Measurements from ENCODE around the gene EFCAB14. TPM values are rescaled to one million over a fixed set of nuclear protein-coding genes. Genes with fewer than 3 reads are reported as not detected.
"Not testable (repeated sequence)": the region's sequence is repeated elsewhere in the genome, so short reads cannot be mapped to it uniquely, and the experiment has no call there.

The EFCAB14 gene
- total RNA-seq = 10 to 100 TPM; 75.9 to 81.2 TPM
- polyA plus RNA-seq = 10 to 100 TPM; 88.7 to 99.5 (median 94.6) TPM
- 101 to 159 (median 121) reads per million in 6 experiments for total RNA-seq

GRCh38 chr1:46718727-46719622, at the start of gene EFCAB14:
Gene EFCAB14, minus strand, starts transcription at chr1:46719114. Its CDS starts 1,027 bp downstream, at chr1:46718087.
- Mint-ChIP-seq H3K4me3 (peak within 1 kb of the TSS; percentile 81 to 94 (median 90)), H3K27me3 (no peaks in the 10 kb centered on the region), H3K4me1 (peaks cover 29 to 45% (median 44%) of the 10 kb centered on the region in 4 donors), H3K27ac (peak within 1 kb of the TSS; percentile 78 to 95 (median 90)), H3K9me3 (no peaks in the 10 kb centered on the region), H3K36me3 (peaks cover 0 to 34% (median 0%) of the 10 kb centered on the region in 3 donors)
- POLR2A ChIA-PET = interaction anchor here (1.4 to 1.9 kb wide), 3 partner anchors 51 to 115 kb away, joined by 4 to 7 read pairs (median 5); partner anchors contain the start of genes ATPAF1, MKNK1 and MOB3C
- ATAC-seq (peak; percentile 99), DNase-seq (peak; percentile 98 to 100 (median 99))

GRCh38 chr1:46768445-46768844, 49.5 kb upstream of the EFCAB14 start:
- H3K4me3 Mint-ChIP-seq = no peak overlapping the region
- H3K27me3 Mint-ChIP-seq = peaks cover 16 to 46% (median 26%) of the 10 kb centered on the region in 5 donors
- H3K4me1 Mint-ChIP-seq = no peaks in the 10 kb centered on the region
- ATAC-seq (no peak), DNase-seq (no peak)
- H3K9me3 Mint-ChIP-seq = peaks cover 8 to 55% (median 48%) of the 10 kb centered on the region in 9 donors
- no peak overlapping the region for H3K27ac Mint-ChIP-seq
- POLR2A ChIA-PET = no interaction called here
- H3K36me3 Mint-ChIP-seq = peaks cover 5 to 34% (median 9%) of the 10 kb centered on the region in 3 donors

- POLR2A ChIA-PET = no interaction called here
- ATAC-seq (no peak), DNase-seq (no peak)
- H3K4me3 Mint-ChIP-seq = no peak overlapping the region
- no peaks in the 10 kb centered on the region for H3K4me1 Mint-ChIP-seq
- H3K9me3 Mint-ChIP-seq = peaks cover 8 to 52% (median 47%) of the 10 kb centered on the region in 9 donors
- H3K27ac Mint-ChIP-seq = no peak overlapping the region
- peaks cover 6 to 34% (median 9%) of the 10 kb centered on the region in 3 donors for H3K36me3 Mint-ChIP-seq
- H3K27me3 Mint-ChIP-seq = peaks cover 16 to 50% (median 28%) of the 10 kb centered on the region in 5 donors
These were observed 48.9 kb upstream of the EFCAB14 start for GRCh38 chr1:46767649-46768282.

GRCh38 chr1:46764402-46764801, 45.5 kb upstream of the EFCAB14 start:
- no peak overlapping the region for H3K4me3 Mint-ChIP-seq
- no peak overlapping the region for H3K27ac Mint-ChIP-seq
- H3K4me1 Mint-ChIP-seq = no peaks in the 10 kb centered on the region
- H3K27me3 Mint-ChIP-seq = peaks cover 32 to 49% (median 44%) of the 10 kb centered on the region in 5 donors
- ATAC-seq (no peak), DNase-seq (no peak)
- H3K36me3 Mint-ChIP-seq = peaks cover 2 to 12% (median 4%) of the 10 kb centered on the region in 3 donors
- POLR2A ChIA-PET = no interaction called here
- peaks cover 0 to 28% (median 16%) of the 10 kb centered on the region in 9 donors for H3K9me3 Mint-ChIP-seq

GRCh38 chr1:46761740-46762139, 42.8 kb upstream of the EFCAB14 start:
- no peak overlapping the region for H3K4me3 Mint-ChIP-seq

GRCh38 chr1:46760558-46761166, 41.7 kb upstream of the EFCAB14 start:
- DNase-seq = no peak
- POLR2A ChIA-PET = interaction anchor here (0.6 kb wide), 1 partner anchor 15 kb away, joined by 3 read pairs; no protein-coding TSS in a partner anchor
- Mint-ChIP-seq H3K27ac (no peak overlapping the region), H3K4me3 (no peak overlapping the region), H3K27me3 (peaks cover 28 to 53% (median 40%) of the 10 kb centered on the region in 5 donors), H3K36me3 (peaks cover 0 to 4% (median 0%) of the 10 kb centered on the region in 3 donors), H3K4me1 (no peaks in the 10 kb centered on the region), H3K9me3 (peaks cover 0 to 14% (median 0%) of the 10 kb centered on the region in 9 donors)
- ATAC-seq = no peak

More at GRCh38 chr1:46761740-46762139, 42.8 kb upstream of the EFCAB14 start:
- POLR2A ChIA-PET = no interaction called here
- peaks cover 0 to 14% (median 0%) of the 10 kb centered on the region in 9 donors for H3K9me3 Mint-ChIP-seq
- DNase-seq (no peak), ATAC-seq (no peak)
- peaks cover 0 to 4% (median 0%) of the 10 kb centered on the region in 3 donors for H3K36me3 Mint-ChIP-seq
- H3K4me1 Mint-ChIP-seq = no peaks in the 10 kb centered on the region
- no peak overlapping the region for H3K27ac Mint-ChIP-seq
- peaks cover 24 to 47% (median 33%) of the 10 kb centered on the region in 5 donors for H3K27me3 Mint-ChIP-seq

- POLR2A ChIA-PET = no interaction called here
- no peak for DNase-seq
- Mint-ChIP-seq H3K9me3 (peaks cover 0 to 14% (median 0%) of the 10 kb centered on the region in 9 donors), H3K27me3 (peaks cover 30 to 71% (median 38%) of the 10 kb centered on the region in 5 donors), H3K4me1 (no peaks in the 10 kb centered on the region), H3K4me3 (no peak overlapping the region), H3K36me3 (peaks cover 0 to 2% (median 0%) of the 10 kb centered on the region in 3 donors), H3K27ac (no peak overlapping the region)
- ATAC-seq = no peak
These were observed 39.1 kb upstream of the EFCAB14 start for GRCh38 chr1:46757956-46758528.

GRCh38 chr1:46757247-46757955, 38.5 kb upstream of the EFCAB14 start:
- Mint-ChIP-seq H3K27ac (no peak overlapping the region), H3K36me3 (peaks cover 0 to 2% (median 0%) of the 10 kb centered on the region in 3 donors), H3K4me1 (no peaks in the 10 kb centered on the region), H3K4me3 (no peak overlapping the region), H3K9me3 (peaks cover 0 to 7% (median 0%) of the 10 kb centered on the region in 9 donors), H3K27me3 (peaks cover 30 to 75% (median 39%) of the 10 kb centered on the region in 5 donors)
- ATAC-seq = no peak
- POLR2A ChIA-PET = no interaction called here
- no peak for DNase-seq

GRCh38 chr1:46755121-46755520, 36.2 kb upstream of the EFCAB14 start:
- Mint-ChIP-seq H3K36me3 (no peaks in the 10 kb centered on the region), H3K27me3 (peaks cover 17 to 82% (median 32%) of the 10 kb centered on the region in 5 donors), H3K9me3 (no peaks in the 10 kb centered on the region), H3K4me3 (no peak overlapping the region), H3K27ac (no peak overlapping the region), H3K4me1 (no peaks in the 10 kb centered on the region)
- no peak for DNase-seq
- POLR2A ChIA-PET = no interaction called here
- no peak for ATAC-seq

GRCh38 chr1:46754707-46755106, 35.8 kb upstream of the EFCAB14 start:
- H3K36me3 Mint-ChIP-seq, DNase-seq, ATAC-seq, H3K4me1 Mint-ChIP-seq, POLR2A ChIA-PET, H3K27ac Mint-ChIP-seq, H3K9me3 Mint-ChIP-seq, H3K4me3 Mint-ChIP-seq: not testable (repeated sequence)
- peaks cover 17 to 83% (median 32%) of the 10 kb centered on the region in 5 donors for H3K27me3 Mint-ChIP-seq

GRCh38 chr1:46753985-46754384, 35.1 kb upstream of the EFCAB14 start:
- Mint-ChIP-seq H3K27ac (no peak overlapping the region), H3K4me3 (no peak overlapping the region), H3K36me3 (no peaks in the 10 kb centered on the region), H3K4me1 (no peaks in the 10 kb centered on the region), H3K27me3 (peaks cover 17 to 87% (median 34%) of the 10 kb centered on the region in 5 donors), H3K9me3 (no peaks in the 10 kb centered on the region)
- POLR2A ChIA-PET = no interaction called here
- ATAC-seq (no peak), DNase-seq (no peak)
